Mesenchymal stem cell (in vitro differentiated cells and primary cell): ENCODE results near the gene SPATA2.

Source experiments
- DNase-seq: peaks from one replicate; pipeline ENCODE4 v3.0.0-alpha.2; 2013
- H2AFZ ChIP-seq: one replicate; pipeline ENCODE4 v1.6.1; 2013; ENCODE audit warnings: low read depth, mild to moderate bottlenecking, control low read depth, inconsistent platforms, low read length, moderate library complexity
- H2AK5ac ChIP-seq: 2 replicates; pipeline ENCODE4 v1.6.1; 2013; ENCODE audit warnings: low read length, moderate library complexity, mild to moderate bottlenecking, inconsistent platforms; ENCODE audit not compliant: severe bottlenecking
- H2BK120ac ChIP-seq: one replicate; pipeline ENCODE4 v1.6.1; 2013; ENCODE audit warnings: low read depth, mild to moderate bottlenecking, inconsistent platforms, low read length, moderate library complexity
- H2BK12ac ChIP-seq, 2 experiments: one replicate each; pipeline ENCODE4 v1.6.1; 2013; ENCODE audit warnings: inconsistent platforms in 2 of 2, low read length in 2 of 2, mild to moderate bottlenecking in 2 of 2, moderate library complexity in 2 of 2, control low read depth in 1 of 2
- H2BK15ac ChIP-seq: one replicate; pipeline ENCODE4 v1.6.1; 2013; ENCODE audit warnings: mild to moderate bottlenecking, low read depth, inconsistent platforms; ENCODE audit not compliant: poor library complexity, severe bottlenecking
- H2BK5ac ChIP-seq: 2 replicates; pipeline ENCODE4 v1.6.1; 2013; ENCODE audit warnings: low read depth, mild to moderate bottlenecking, low read length, control low read depth, inconsistent platforms; ENCODE audit not compliant: poor library complexity, severe bottlenecking
- H3K14ac ChIP-seq, 2 experiments: one replicate each; pipeline ENCODE4 v1.6.1; 2013; ENCODE audit warnings: inconsistent platforms in 2 of 2, low read length in 2 of 2, control low read depth in 1 of 2, mild to moderate bottlenecking in 1 of 2, moderate library complexity in 1 of 2
- H3K18ac ChIP-seq, 2 experiments: one replicate each; pipeline ENCODE4 v1.6.1; 2013; ENCODE audit warnings: inconsistent platforms in 2 of 2, low read length in 2 of 2, control low read depth in 1 of 2, low read depth in 1 of 2, mild to moderate bottlenecking in 1 of 2
- H3K23ac ChIP-seq, 2 experiments: one replicate each; pipeline ENCODE4 v1.6.1; 2013; ENCODE audit warnings: inconsistent platforms in 2 of 2, low read length in 2 of 2, mild to moderate bottlenecking in 2 of 2, moderate library complexity in 2 of 2, control low read depth in 1 of 2
- H3K27ac ChIP-seq: 2 replicates; pipeline ENCODE4 v1.5.1; 2013; ENCODE audit warnings: mild to moderate bottlenecking, moderate library complexity, low read length, control low read depth, inconsistent platforms; ENCODE audit not compliant: poor library complexity, severe bottlenecking
- H3K27me3 ChIP-seq, 2 experiments: 2 replicates each; pipeline versions ENCODE4 v1.6.1 to v1.7.0; 2013; ENCODE audit warnings: low read length in 2 of 2, mild to moderate bottlenecking in 2 of 2, moderate library complexity in 2 of 2, control low read depth in 1 of 2, inconsistent platforms in 1 of 2; ENCODE audit not compliant: control insufficient read depth in 1 of 2, insufficient read depth in 1 of 2
- H3K36me3 ChIP-seq, 2 experiments: 2 replicates each; pipeline versions ENCODE4 v1.6.1 to v1.7.0; 2013; ENCODE audit warnings: low read length in 2 of 2, control low read depth in 1 of 2, inconsistent platforms in 1 of 2, low read depth in 1 of 2, mild to moderate bottlenecking in 1 of 2; ENCODE audit not compliant: insufficient read depth in 2 of 2, control insufficient read depth in 1 of 2
- H3K4ac ChIP-seq, 2 experiments: one replicate each; pipeline ENCODE4 v1.6.1; 2013; ENCODE audit warnings: inconsistent platforms in 2 of 2, low read length in 2 of 2, mild to moderate bottlenecking in 2 of 2, moderate library complexity in 2 of 2, control low read depth in 1 of 2, low read depth in 1 of 2
- H3K4me1 ChIP-seq: 2 replicates; pipeline ENCODE4 v1.6.1; 2013; ENCODE audit warnings: low read depth, low read length, control low read depth; ENCODE audit not compliant: control insufficient read depth, insufficient read depth
- H3K4me2 ChIP-seq: 2 replicates; pipeline ENCODE4 v1.6.1; 2013; ENCODE audit warnings: low read length, mild to moderate bottlenecking, inconsistent platforms; ENCODE audit not compliant: poor library complexity, severe bottlenecking
- H3K4me3 ChIP-seq, 2 experiments: 2 replicates each; pipeline versions ENCODE4 v1.5.1 to v1.7.0; 2013; ENCODE audit warnings: low read length in 2 of 2, mild to moderate bottlenecking in 2 of 2, control low read depth in 1 of 2, low read depth in 1 of 2; ENCODE audit not compliant: insufficient read depth in 1 of 2
- H3K79me1 ChIP-seq: replicated peaks from 2 replicates; pipeline ENCODE4 v1.6.1; 2013; ENCODE audit warnings: mild to moderate bottlenecking, control low read depth, low read length, inconsistent platforms; ENCODE audit not compliant: poor library complexity, severe bottlenecking
- H3K9ac ChIP-seq: 2 replicates; pipeline ENCODE4 v1.7.0; 2013; ENCODE audit warnings: mild to moderate bottlenecking, low read length, moderate library complexity
- H3K9me3 ChIP-seq: 2 replicates; pipeline ENCODE4 v1.7.0; 2013; ENCODE audit warnings: mild to moderate bottlenecking, low read length; ENCODE audit not compliant: control insufficient read depth
- H4K8ac ChIP-seq: one replicate; pipeline ENCODE4 v1.6.1; 2013; ENCODE audit warnings: inconsistent platforms, mild to moderate bottlenecking, low read length, moderate library complexity
- H4K91ac ChIP-seq: one replicate; pipeline ENCODE4 v1.6.1; 2013; ENCODE audit warnings: mild to moderate bottlenecking, low read length, inconsistent platforms
- WGBS: methylation state at CpG from one replicate; pipeline ENCODE4 v1.1.7; 2013; ENCODE audit warnings: mixed read lengths; 5-methylcytosine and 5-hydroxymethylcytosine counted together

SPATA2 gene

DNA sequence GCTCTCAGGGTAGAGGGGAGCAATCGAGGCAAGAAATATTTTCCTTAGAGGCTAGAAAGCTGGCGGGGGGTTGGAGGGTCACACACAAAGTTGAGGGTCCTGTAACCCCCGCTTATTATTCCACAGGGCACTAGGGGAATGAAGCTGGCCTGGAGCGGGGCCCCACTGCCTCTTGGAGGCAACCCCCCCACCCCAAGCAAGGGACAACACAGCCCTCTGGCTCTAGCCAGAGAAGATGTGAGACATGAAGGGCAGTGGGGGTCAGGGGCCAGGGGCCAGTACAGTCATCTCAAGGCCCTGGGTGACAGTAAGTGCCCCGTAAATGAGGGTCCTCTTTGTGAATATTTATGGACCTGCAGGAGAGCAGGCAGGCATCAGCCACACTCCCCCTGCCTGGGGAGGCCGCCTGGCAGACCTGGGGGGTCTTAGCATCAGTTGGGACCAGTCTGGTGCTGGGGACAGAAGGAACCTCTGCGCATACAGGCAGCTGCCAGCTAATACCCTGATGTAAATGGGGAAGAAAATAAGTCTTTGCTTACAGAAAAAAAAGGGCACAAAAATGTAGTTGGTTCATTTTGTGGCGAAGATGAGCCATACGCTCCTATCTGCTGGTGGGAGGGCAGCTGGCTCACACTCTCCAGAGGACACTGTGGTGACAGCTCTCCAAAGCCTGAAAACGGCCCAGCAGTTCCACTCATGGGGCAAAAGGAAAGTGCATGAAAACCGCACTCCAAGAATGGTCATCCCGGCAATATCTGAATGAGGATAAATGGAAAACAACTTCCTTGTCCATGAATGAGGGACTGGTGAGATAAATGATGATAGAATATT is 21.9 kb downstream of the SPATA2 start:
- no peak overlapping the region for H3K18ac ChIP-seq
- H3K9ac ChIP-seq: peak overlapping the region; percentile 48
- no peak overlapping the region for H2AFZ ChIP-seq
- no peak overlapping the region for H3K14ac ChIP-seq
- DNase-seq: no peak
- H3K27me3 ChIP-seq: no peaks in the 10 kb centered on the region
- no peaks in the 10 kb centered on the region for H3K9me3 ChIP-seq
- H3K4me2 ChIP-seq: no peak overlapping the region
- H4K8ac ChIP-seq: no peak overlapping the region
- H2BK12ac ChIP-seq: no peak overlapping the region
- no peak overlapping the region for H2BK120ac ChIP-seq
- H2BK5ac ChIP-seq: no peak overlapping the region
- H2AK5ac ChIP-seq: no peak overlapping the region
- WGBS: 85% methylated on average over 11 of the region's 12 CpGs
- peaks cover 36% of the 10 kb centered on the region for H3K4me1 ChIP-seq
- H4K91ac ChIP-seq: no peak overlapping the region
- peak overlapping the region in 1 of 2 experiments; percentile 30 for H3K4me3 ChIP-seq
- H3K27ac ChIP-seq: no peak overlapping the region
- H3K36me3 ChIP-seq: peaks cover 14 to 19% of the 10 kb centered on the region in 2 experiments
- no peak overlapping the region for H3K23ac ChIP-seq
- no peak overlapping the region for H3K4ac ChIP-seq
- H2BK15ac ChIP-seq: no peak overlapping the region
- H3K79me1 ChIP-seq: peaks cover 24% of the 10 kb centered on the region

GRCh38 chr20:49892817-49893216 is 22.5 kb downstream of the SPATA2 start:
- no peak overlapping the region for H2BK12ac ChIP-seq
- peaks cover 39% of the 10 kb centered on the region for H3K4me1 ChIP-seq
- 66% methylated on average over 3 of the region's 11 CpGs for WGBS
- H2BK15ac ChIP-seq: no peak overlapping the region
- H2AK5ac ChIP-seq: peak overlapping the region; percentile 9
- peaks cover 14 to 25% of the 10 kb centered on the region in 2 experiments for H3K36me3 ChIP-seq
- H3K79me1 ChIP-seq: peaks cover 24% of the 10 kb centered on the region
- no peak overlapping the region for H3K4ac ChIP-seq
- H3K27me3 ChIP-seq: no peaks in the 10 kb centered on the region
- H4K91ac ChIP-seq: no peak overlapping the region
- H3K18ac ChIP-seq: no peak overlapping the region
- H4K8ac ChIP-seq: no peak overlapping the region
- H3K9ac ChIP-seq: peak overlapping the region; percentile 48
- no peak overlapping the region for H3K14ac ChIP-seq
- H2BK120ac ChIP-seq: no peak overlapping the region
- no peak overlapping the region for H2BK5ac ChIP-seq
- H3K4me2 ChIP-seq: no peak overlapping the region
- H3K23ac ChIP-seq: no peak overlapping the region
- H3K9me3 ChIP-seq: no peaks in the 10 kb centered on the region
- peak overlapping the region in 1 of 2 experiments; percentile 30 for H3K4me3 ChIP-seq
- no peak overlapping the region for H2AFZ ChIP-seq
- DNase-seq: no peak
- no peak overlapping the region for H3K27ac ChIP-seq

DNA sequence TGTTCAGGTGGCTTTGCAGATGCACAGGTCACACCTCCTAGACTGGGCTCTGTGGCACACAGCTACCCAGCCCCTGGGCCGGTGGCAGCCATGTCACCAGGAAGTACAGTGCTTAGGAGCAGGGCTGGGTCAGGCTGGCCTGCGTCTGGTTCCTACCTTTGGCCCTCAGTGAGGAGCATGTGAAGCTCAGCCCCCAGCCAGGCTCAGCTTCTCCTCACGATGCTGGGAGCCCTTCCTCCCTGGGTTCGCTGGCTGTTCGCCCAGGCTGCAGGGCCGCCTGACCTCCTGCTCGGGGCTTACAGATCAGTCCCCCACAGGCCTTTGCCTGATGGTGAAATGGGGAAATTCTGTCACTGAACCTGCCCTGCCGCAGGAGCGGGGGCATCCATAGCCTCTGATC is 23.1 kb downstream of the SPATA2 start:
- Histone ChIP-seq H3K23ac (no peak overlapping the region), H2AFZ (no peak overlapping the region), H2BK15ac (no peak overlapping the region), H3K18ac (peak overlapping the region in 1 of 2 experiments; percentile 18), H3K4ac (no peak overlapping the region), H3K9me3 (no peaks in the 10 kb centered on the region), H3K36me3 (peaks cover 14 to 31% of the 10 kb centered on the region in 2 experiments), H3K27ac (no peak overlapping the region), H3K4me2 (no peak overlapping the region), H4K8ac (no peak overlapping the region), H2AK5ac (no peak overlapping the region), H3K4me3 (no peak overlapping the region), H2BK12ac (no peak overlapping the region), H3K9ac (peak overlapping the region; percentile 48), H3K14ac (no peak overlapping the region), H3K79me1 (peaks cover 22% of the 10 kb centered on the region), H2BK5ac (no peak overlapping the region), H3K4me1 (peaks cover 45% of the 10 kb centered on the region), H4K91ac (no peak overlapping the region), H3K27me3 (no peaks in the 10 kb centered on the region), H2BK120ac (no peak overlapping the region)
- WGBS: 93% methylated on average over 9 of the region's 9 CpGs
- no peak for DNase-seq

GRCh38 chr20:49891476-49892110 is 23.7 kb downstream of the SPATA2 start:
- Histone ChIP-seq H4K8ac (no peak overlapping the region), H3K14ac (no peak overlapping the region), H2BK15ac (no peak overlapping the region), H3K18ac (no peak overlapping the region), H2AK5ac (peak overlapping the region; percentile 91), H3K4ac (no peak overlapping the region), H4K91ac (no peak overlapping the region), H2BK120ac (no peak overlapping the region), H3K9me3 (no peaks in the 10 kb centered on the region), H3K27me3 (no peaks in the 10 kb centered on the region), H3K4me3 (no peak overlapping the region), H2AFZ (no peak overlapping the region), H3K4me1 (peaks cover 51% of the 10 kb centered on the region), H3K9ac (no peak overlapping the region), H3K79me1 (peaks cover 21% of the 10 kb centered on the region), H2BK5ac (no peak overlapping the region), H3K27ac (no peak overlapping the region), H3K4me2 (no peak overlapping the region), H3K23ac (no peak overlapping the region), H3K36me3 (peaks cover 19 to 37% of the 10 kb centered on the region in 2 experiments), H2BK12ac (peak overlapping the region in 1 of 2 experiments; percentile 6)
- no peak for DNase-seq
- 93% methylated on average over 13 of the region's 13 CpGs for WGBS
